ENCODE data around the gene LCN15. TPM values are rescaled to one million over a fixed set of nuclear protein-coding genes. Genes with fewer than 3 reads are reported as not detected.

The LCN15 gene
- total and polyA plus RNA-seq, 9 donors = not detected

DNA sequence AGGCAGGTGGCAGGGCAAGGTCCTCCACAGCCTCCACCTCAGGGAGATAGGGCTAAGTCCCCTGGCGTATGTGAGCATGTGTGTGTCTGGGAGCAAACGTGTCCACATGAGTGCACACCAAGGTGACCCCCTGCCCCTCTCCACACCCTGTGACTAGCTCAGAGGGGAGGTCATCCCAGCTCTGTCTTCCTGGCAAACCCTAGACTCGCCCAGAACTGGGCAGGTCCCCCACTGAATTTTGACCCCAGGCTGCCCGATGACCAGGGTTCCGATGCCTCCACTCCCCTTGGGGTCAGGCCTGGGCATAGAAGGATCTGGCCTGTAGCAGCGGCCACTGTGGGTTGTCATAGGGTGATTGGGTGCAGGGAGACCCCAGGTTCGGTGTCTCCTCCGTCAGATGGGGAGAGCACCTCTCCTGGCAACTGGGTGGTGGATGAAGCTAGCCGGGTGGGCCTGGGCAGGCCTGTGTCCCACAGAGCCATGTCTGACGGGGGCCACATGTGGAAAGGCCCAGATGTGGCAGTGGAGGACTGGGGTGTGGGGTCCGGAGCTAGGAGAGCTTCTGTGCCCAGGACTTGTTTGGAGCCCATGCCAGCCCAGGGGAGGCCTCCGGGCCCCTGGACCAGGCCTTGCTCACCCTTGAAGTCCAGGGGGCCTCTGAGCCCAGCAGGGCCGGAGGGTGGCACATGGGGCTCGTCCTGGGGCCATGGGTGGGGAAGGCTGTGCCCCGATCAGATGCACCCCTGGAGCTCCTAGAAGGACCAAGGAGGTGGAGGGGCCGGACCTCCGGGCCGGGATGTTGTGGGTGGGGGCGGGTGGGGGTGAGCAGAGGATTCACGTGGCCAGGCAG, 45.7 kb downstream of the LCN15 start:
- H3K27me3 ChIP-seq = no peaks in the 10 kb centered on the region
- 79 to 86% (median 83%) methylated on average over 19 to 20 of the region's 20 CpGs for WGBS, 3 donors
- H3K4me3 ChIP-seq = no peak overlapping the region
- TF ChIP-seq CTCF (IDR thresholded peaks at IDR 0.05) = no peak
- no peak for TF ChIP-seq EP300 (IDR thresholded peaks at IDR 0.05)
- TF ChIP-seq POLR2A (IDR thresholded peaks at IDR 0.05) = no peak
- H3K27ac ChIP-seq = no peak overlapping the region
- intact Hi-C loops (cut with DNase I) = no loop called here
- no peaks in the 10 kb centered on the region for H3K36me3 ChIP-seq
- H3K4me1 ChIP-seq (ENCODE audit: insufficient read depth) = no peaks in the 10 kb centered on the region
- DNase-seq = peak in 1 of 5 donors; percentile 31
- H3K9me3 ChIP-seq = no peaks in the 10 kb centered on the region

DNA sequence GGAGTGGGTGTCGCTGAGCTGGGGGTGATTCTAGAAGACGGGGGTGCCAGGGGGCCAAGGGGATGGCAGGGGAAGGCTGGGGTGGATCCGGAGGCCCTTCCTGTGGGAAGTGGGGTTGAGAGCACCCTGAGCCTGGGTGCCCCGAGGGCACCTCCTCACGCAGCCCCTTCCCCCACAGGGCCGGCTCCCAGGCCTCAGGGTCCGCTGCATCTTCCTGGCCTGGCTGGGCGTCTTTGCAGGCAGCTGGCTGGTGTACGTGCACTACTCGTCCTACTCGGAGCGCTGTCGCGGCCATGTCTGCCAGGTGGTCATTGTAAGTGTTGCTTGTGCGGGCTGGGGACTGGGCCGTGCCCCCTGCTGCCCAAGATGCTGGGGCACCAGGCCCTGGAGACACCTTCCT, 46.9 kb downstream of the LCN15 start:
- Histone ChIP-seq H3K9me3 (no peaks in the 10 kb centered on the region), H3K4me3 (no peak overlapping the region), H3K4me1 (ENCODE audit: insufficient read depth) (peaks cover 6% of the 10 kb centered on the region), H3K27me3 (no peaks in the 10 kb centered on the region), H3K36me3 (no peaks in the 10 kb centered on the region), H3K27ac (no peak overlapping the region)
- 84 to 89% (median 88%) methylated on average over 15 to 16 of the region's 16 CpGs for WGBS, 3 donors
- no peak for DNase-seq
- TF ChIP-seq CTCF (IDR thresholded peaks at IDR 0.05) = no peak
- TF ChIP-seq EP300 (IDR thresholded peaks at IDR 0.05) = no peak
- TF ChIP-seq POLR2A (IDR thresholded peaks at IDR 0.05) = no peak
- intact Hi-C loops (cut with DNase I) = no loop called here

- Histone ChIP-seq H3K27me3 (no peaks in the 10 kb centered on the region), H3K36me3 (no peaks in the 10 kb centered on the region), H3K27ac (no peak overlapping the region), H3K9me3 (no peaks in the 10 kb centered on the region), H3K4me3 (no peak overlapping the region), H3K4me1 (ENCODE audit: insufficient read depth) (peaks cover 6% of the 10 kb centered on the region)
- peak in 1 of 5 donors; percentile 34 for DNase-seq
- intact Hi-C loops (cut with DNase I) = no loop called here
- TF ChIP-seq EP300 (IDR thresholded peaks at IDR 0.05) (no peak), POLR2A (IDR thresholded peaks at IDR 0.05) (no peak), CTCF (IDR thresholded peaks at IDR 0.05) (no peak)
- WGBS, 3 donors = 66 to 81% (median 68%) methylated on average over 8 of the region's 8 CpGs
Measured at GRCh38 chr9:136714893-136715274, 49.4 kb downstream of the LCN15 start.

- Histone ChIP-seq H3K9me3 (no peaks in the 10 kb centered on the region), H3K4me3 (no peak overlapping the region), H3K27ac (no peak overlapping the region), H3K36me3 (no peaks in the 10 kb centered on the region), H3K27me3 (no peaks in the 10 kb centered on the region), H3K4me1 (ENCODE audit: insufficient read depth) (peaks cover 6% of the 10 kb centered on the region)
- intact Hi-C loops (cut with DNase I) = no loop called here
- no peak for TF ChIP-seq CTCF (IDR thresholded peaks at IDR 0.05)
- TF ChIP-seq EP300 (IDR thresholded peaks at IDR 0.05) = no peak
- TF ChIP-seq POLR2A (IDR thresholded peaks at IDR 0.05) = no peak
- peak in 1 of 5 donors; percentile 42 for DNase-seq
- 77 to 82% (median 79%) methylated on average over 17 of the region's 17 CpGs for WGBS, 3 donors
Measured at GRCh38 chr9:136714096-136714892, 50.0 kb downstream of the LCN15 start.

Measured in ovary (tissue), 9 donors.